ENCODE data around the gene EIF4B. TPM values are rescaled to one million over a fixed set of nuclear protein-coding genes. Genes with fewer than 3 reads are reported as not detected.

EIF4B gene
- total and polyA plus RNA-seq, 2 of the 13 experiments (the other 11 are each of a cell fraction or from before 2014, with no cell fraction given), result 416 to 548 TPM

- H3K4me1 ChIP-seq (ENCODE audit: insufficient read depth, low read length), result peaks cover 57% of the 10 kb centered on the region
- no peaks in the 10 kb centered on the region for H4K20me1 ChIP-seq (ENCODE audit: insufficient read depth, low read length)
- peak overlapping the region; percentile 95 for H3K4me2 ChIP-seq (ENCODE audit: low read depth, low read length)
- H3K36me3 ChIP-seq (replicated peaks in 1 of 2; ENCODE audit: control insufficient read depth in 1 of 2, insufficient read depth in 2 of 2, low read length in 2 of 2), result 0 out of 5 replicates have a peak, but pooled peaks cover 0 to 7% of the 10 kb centered on the region in 2 experiments
- H3K9ac ChIP-seq (ENCODE audit: insufficient read depth, low read depth, low read length), result peak overlapping the region; percentile 77
- peaks cover 18% of the 10 kb centered on the region for H3K79me2 ChIP-seq (ENCODE audit: insufficient read depth, low read length)
- no peak overlapping the region for H2AFZ ChIP-seq (ENCODE audit: low read length)
- CTCF ChIA-PET (ENCODE audit: low intra/inter-chr PET ratio, low total read pairs), result no interaction called here
- intact Hi-C loops (cut with micrococcal nuclease; ENCODE audit: unreplicated experiment), result loop anchor here (1.0 kb wide), 1 partner anchor 9 kb away; no protein-coding TSS in a partner anchor
- H3K4me3 ChIP-seq (replicated peaks in 1 of 3; ENCODE audit: insufficient read depth in 1 of 3, low read depth in 2 of 3, low read length in 3 of 3), result peak overlapping the region in 1 of 3 experiments; percentile 80; a peak in 2 of 6 replicates
- no peak for DNase-seq (ENCODE audit: low spot score)
- WGBS (ENCODE audit: low lambda C conversion rate), result 61% methylated on average over 9 of the region's 11 CpGs
- in situ Hi-C loops (cut with HindIII; ENCODE audit: extremely low pct_ligation_motif_present, low pct_unique_long_range_greater_than_20kb), result no loop called here
- H3K27me3 ChIP-seq (ENCODE audit: control insufficient read depth in 1 of 2, insufficient read depth in 2 of 2, low read length in 2 of 2), result no peaks in the 10 kb centered on the region
- BruUV-seq (replicated peaks), result no TSS peak
- FAIRE-seq, result no peak
- no peak for ATAC-seq
- H3K27ac ChIP-seq (ENCODE audit: extremely low read length, insufficient read depth, low read length), result peak overlapping the region; percentile 89
- H3K9me3 ChIP-seq (ENCODE audit: low read length), result no peaks in the 10 kb centered on the region
- POLR2A ChIA-PET, result interaction anchor here (1.1 to 8.3 kb wide), 11 partner anchors 8 to 134 kb away, joined by 3 to 83 read pairs (median 11); partner anchors contain the start of genes CSAD, EIF4B, SOAT2 and SPRYD3
- TF ChIP-seq TMF1 (CRISPR knock-in tag; IDR thresholded peaks at IDR 0.05; ENCODE audit: low read depth), result no peak
- TF ChIP-seq THAP9 (CRISPR knock-in tag; IDR thresholded peaks at IDR 0.05; ENCODE audit: borderline replicate concordance), result no peak
- TF ChIP-seq ATF7-NPFF (CRISPR knock-in tag; IDR thresholded peaks at IDR 0.05; ENCODE audit: low read depth), result no peak
- TF ChIP-seq TFAP4 (IDR thresholded peaks at IDR 0.05; ENCODE audit: borderline replicate concordance, low read depth), result peak; percentile 72; the same call in 1 of the 2 replicates
- no peak for TF ChIP-seq MED13 (CRISPR knock-in tag; IDR thresholded peaks at IDR 0.05)
- TF ChIP-seq ZNF792 (CRISPR knock-in tag; IDR thresholded peaks at IDR 0.05), result no peak
- TF ChIP-seq MXD1 (CRISPR knock-in tag; IDR thresholded peaks at IDR 0.05), result no peak
- no peak for TF ChIP-seq ZNF674 (CRISPR knock-in tag; IDR thresholded peaks at IDR 0.05; ENCODE audit: low read depth)
- TF ChIP-seq JUN (CRISPR knock-in tag; IDR thresholded peaks at IDR 0.05), result no peak
- no peak for TF ChIP-seq REPIN1 (CRISPR knock-in tag; IDR thresholded peaks at IDR 0.05; ENCODE audit: borderline replicate concordance, low read depth)
- TF ChIP-seq ZNF619 (CRISPR knock-in tag; IDR thresholded peaks at IDR 0.05), result no peak
- 0 out of 2 replicates have a peak, but pooled peaks have one; percentile 42 for TF ChIP-seq ZNF281 (CRISPR knock-in tag; IDR thresholded peaks at IDR 0.05; ENCODE audit: borderline replicate concordance)
- TF ChIP-seq ZNF264 (CRISPR knock-in tag; IDR thresholded peaks at IDR 0.05), result no peak
- TF ChIP-seq AGO2 (optimal IDR thresholded peaks at IDR 0.05; ENCODE audit: low read depth, low read length), result peak; percentile 4
Observed at GRCh38 chr12:53052419-53053217, 46.4 kb downstream of the EIF4B start.
